Esophagus squamous epithelium (tissue), 4 donors: ENCODE results near the gene SGMS1.

ENCODE experiments used
- POLR2A ChIP-seq, 4 donors: fragments of 450-650 bp; IDR thresholded peaks; one replicate each; pipeline ENCODE4 v1.6.1; 2017; ENCODE audit warnings: antibody characterized with exemption in 4 of 4, mild to moderate bottlenecking in 4 of 4, moderate library complexity in 3 of 4
- TF ChIP-seq, protein P1 (sequence below), 6 experiments: fragments of 450-650 bp in 4 of 6; fragments of 200-600 bp in 2 of 6; sonication (generic) in 2 of 6; IDR thresholded peaks; one replicate each; pipeline ENCODE4 v1.5.1; 2016 to 2019; ENCODE audit warnings: antibody characterized with exemption in 6 of 6, mild to moderate bottlenecking in 4 of 6, moderate library complexity in 4 of 6

DNA sequence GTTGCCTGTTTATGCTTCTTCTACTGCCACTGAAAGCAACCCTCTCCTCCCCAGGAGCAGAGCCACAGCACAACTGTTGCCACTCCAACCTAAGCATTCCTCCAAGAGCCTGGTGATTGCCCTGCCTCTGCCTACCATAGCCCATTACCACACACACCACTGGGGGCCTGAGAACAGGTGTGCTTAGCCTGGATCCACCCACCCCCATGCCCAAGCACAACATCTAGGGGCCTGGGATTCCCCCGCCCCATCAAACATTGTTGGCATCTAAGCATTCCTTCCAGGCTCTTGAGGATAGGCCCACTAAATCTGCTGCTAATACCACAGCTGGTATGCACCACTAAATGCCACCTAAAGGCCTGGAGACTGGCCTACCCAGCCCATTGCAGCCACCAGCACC, 329.2 kb downstream of the SGMS1 start:
- TF ChIP-seq, protein P1, sequence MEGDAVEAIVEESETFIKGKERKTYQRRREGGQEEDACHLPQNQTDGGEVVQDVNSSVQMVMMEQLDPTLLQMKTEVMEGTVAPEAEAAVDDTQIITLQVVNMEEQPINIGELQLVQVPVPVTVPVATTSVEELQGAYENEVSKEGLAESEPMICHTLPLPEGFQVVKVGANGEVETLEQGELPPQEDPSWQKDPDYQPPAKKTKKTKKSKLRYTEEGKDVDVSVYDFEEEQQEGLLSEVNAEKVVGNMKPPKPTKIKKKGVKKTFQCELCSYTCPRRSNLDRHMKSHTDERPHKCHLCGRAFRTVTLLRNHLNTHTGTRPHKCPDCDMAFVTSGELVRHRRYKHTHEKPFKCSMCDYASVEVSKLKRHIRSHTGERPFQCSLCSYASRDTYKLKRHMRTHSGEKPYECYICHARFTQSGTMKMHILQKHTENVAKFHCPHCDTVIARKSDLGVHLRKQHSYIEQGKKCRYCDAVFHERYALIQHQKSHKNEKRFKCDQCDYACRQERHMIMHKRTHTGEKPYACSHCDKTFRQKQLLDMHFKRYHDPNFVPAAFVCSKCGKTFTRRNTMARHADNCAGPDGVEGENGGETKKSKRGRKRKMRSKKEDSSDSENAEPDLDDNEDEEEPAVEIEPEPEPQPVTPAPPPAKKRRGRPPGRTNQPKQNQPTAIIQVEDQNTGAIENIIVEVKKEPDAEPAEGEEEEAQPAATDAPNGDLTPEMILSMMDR (IDR thresholded peaks at IDR 0.05): no peak
- TF ChIP-seq POLR2A (IDR thresholded peaks at IDR 0.05): no peak
